Measurements from ENCODE around the gene PDCD2L. TPM values are rescaled to one million over a fixed set of nuclear protein-coding genes. Genes with fewer than 3 reads are reported as not detected.

PDCD2L gene
- total and polyA plus RNA-seq, 2 of the 8 experiments (the other 6 are each of a cell fraction or from before 2014, with no cell fraction given) = 51.5 to 78.1 TPM

- peaks cover 0 to 2% of the 10 kb centered on the region in 2 experiments for H4K20me1 ChIP-seq (replicated peaks in 1 of 2; ENCODE audit: control insufficient read depth in 1 of 2, insufficient read depth in 2 of 2, low read length in 2 of 2)
- no peak overlapping the region for H2BK12ac ChIP-seq (ENCODE audit: low read depth, low read length)
- H3K4me3 ChIP-seq (ENCODE audit: extremely low read depth in 1 of 4, insufficient read depth in 2 of 4, low read depth in 3 of 4, low read length in 4 of 4) = no peak overlapping the region
- H3K79me2 ChIP-seq (ENCODE audit: control insufficient read depth in 1 of 2, insufficient read depth in 2 of 2, low read length in 2 of 2) = no peaks in the 10 kb centered on the region
- no peak overlapping the region for H3K14ac ChIP-seq (ENCODE audit: insufficient read length)
- DNase-seq (ENCODE audit: low read depth in 1 of 2, low spot score in 2 of 2) = no peak
- no peak overlapping the region for H3K4me2 ChIP-seq (ENCODE audit: insufficient read depth in 1 of 2, low read depth in 2 of 2, low read length in 2 of 2)
- no peak overlapping the region for H3K18ac ChIP-seq (ENCODE audit: extremely low read depth, low read length)
- no peak overlapping the region for H4K91ac ChIP-seq (replicated peaks; ENCODE audit: insufficient read length, low read length)
- no peak overlapping the region for H3K23ac ChIP-seq (ENCODE audit: insufficient read length)
- peaks cover 0 to 2% (median under 1%) of the 10 kb centered on the region in 4 experiments; a peak in 1 of 7 replicates for H3K27me3 ChIP-seq (replicated peaks in 1 of 4; ENCODE audit: control insufficient read depth in 3 of 4, extremely low read depth in 1 of 4, insufficient read depth in 3 of 4, low read length in 3 of 4)
- peaks cover 0 to 2% of the 10 kb centered on the region in 2 experiments; a peak in 1 of 4 replicates for H3K9me3 ChIP-seq (ENCODE audit: insufficient read depth in 2 of 2, low read depth in 1 of 2, low read length in 1 of 2)
- H4K5ac ChIP-seq (ENCODE audit: insufficient read length, low read depth, low read length) = no peak overlapping the region
- POLR2A ChIA-PET (ENCODE audit: partially characterized antibody) = interaction anchor here (1.0 to 8.6 kb wide), 7 partner anchors 10 to 46 kb away, joined by 3 to 47 read pairs (median 4); partner anchors contain the start of gene UBA2
- H3K27ac ChIP-seq (ENCODE audit: low read depth, low read length) = no peak overlapping the region
- no peak overlapping the region for H2BK20ac ChIP-seq (ENCODE audit: low read length)
- H2BK15ac ChIP-seq (ENCODE audit: low read length) = no peak overlapping the region
- FAIRE-seq = no peak
- no peak overlapping the region for H3K4ac ChIP-seq (replicated peaks; ENCODE audit: insufficient read length, low read depth, low read length)
- H2AFZ ChIP-seq (ENCODE audit: low read length) = no peak overlapping the region
- no peak overlapping the region for H4K8ac ChIP-seq (ENCODE audit: extremely low read depth, insufficient read depth, low read length)
- H2BK5ac ChIP-seq (ENCODE audit: low read depth, low read length) = no peak overlapping the region
- no peaks in the 10 kb centered on the region for H3K79me1 ChIP-seq (ENCODE audit: low read depth, low read length)
- H3K56ac ChIP-seq (replicated peaks; ENCODE audit: insufficient read length, low read depth, low read length) = no peak overlapping the region
- peaks cover 9 to 29% (median 23%) of the 10 kb centered on the region in 4 experiments for H3K36me3 ChIP-seq (ENCODE audit: control insufficient read depth in 2 of 4, insufficient read depth in 4 of 4, low read length in 3 of 4)
- H3K4me1 ChIP-seq (replicated peaks in 1 of 4; ENCODE audit: control insufficient read depth in 3 of 4, insufficient read depth in 4 of 4, low read length in 3 of 4) = 0 out of 7 replicates have a peak, but pooled peaks cover 0 to 4% (median 0%) of the 10 kb centered on the region in 4 experiments
- H2AK5ac ChIP-seq (ENCODE audit: low read depth, low read length) = no peak overlapping the region
- CTCF ChIA-PET (ENCODE audit: partially characterized antibody) = interaction anchor here (2.6 kb wide), 1 partner anchor 26 kb away, joined by 8 read pairs; no protein-coding TSS in a partner anchor
- H2BK120ac ChIP-seq (replicated peaks; ENCODE audit: low read depth, low read length) = no peak overlapping the region
- H3K9ac ChIP-seq (replicated peaks in 1 of 4; ENCODE audit: extremely low read depth in 1 of 4, low read depth in 3 of 4, low read length in 3 of 4) = no peak overlapping the region
- 88% methylated on average over 4 of the region's 4 CpGs; no CpG with 5 or more reads in 1 of the 2 experiments for whole genome bisulfite sequencing, 2 experiments (ENCODE audit: extremely low coverage in 1 of 2, insufficient coverage in 1 of 2, insufficient read length in 1 of 2, insufficient replicate concordance in 2 of 2, low coverage in 1 of 2, low lambda C conversion rate in 2 of 2, missing lambda C conversion rate in 1 of 2)
- no peaks in the 10 kb centered on the region for H3K23me2 ChIP-seq (ENCODE audit: low read depth, low read length)
- no peak for TF ChIP-seq SP4 (IDR thresholded peaks at IDR 0.05; ENCODE audit: low read length)
- no peak for TF ChIP-seq YY1 (IDR thresholded peaks at IDR 0.05; ENCODE audit: low read depth, low read length)
- no peak for TF ChIP-seq SP2 (IDR thresholded peaks at IDR 0.05; ENCODE audit: low read length)
- no peak for TF ChIP-seq RAD21 (IDR thresholded peaks at IDR 0.05 in 1 of 2, conservative IDR thresholded peaks at IDR 0.05 in 1 of 2; ENCODE audit: low read depth in 2 of 2, low read length in 2 of 2)
- TF ChIP-seq SIN3A (conservative IDR thresholded peaks at IDR 0.05 in 1 of 2, IDR thresholded peaks at IDR 0.05 in 1 of 2; ENCODE audit: low read depth in 1 of 2, low read length in 2 of 2) = no peak
- TF ChIP-seq MAX (IDR thresholded peaks at IDR 0.05) = no peak
- TF ChIP-seq RBBP5 (IDR thresholded peaks at IDR 0.05; ENCODE audit: borderline replicate concordance, low read depth, low read length) = no peak
- no peak for TF ChIP-seq CBX5 (IDR thresholded peaks at IDR 0.05; ENCODE audit: low read depth, low read length)
- no peak for TF ChIP-seq SP1 (IDR thresholded peaks at IDR 0.05; ENCODE audit: low read depth, low read length)
- TF ChIP-seq GTF2F1 (IDR thresholded peaks at IDR 0.05; ENCODE audit: borderline replicate concordance, low read depth, low read length) = no peak
- TF ChIP-seq EP300 (IDR thresholded peaks at IDR 0.05; ENCODE audit: borderline replicate concordance in 1 of 2, low read depth in 2 of 2, low read length in 2 of 2) = no peak
- TF ChIP-seq ZNF274 (IDR thresholded peaks at IDR 0.05; ENCODE audit: borderline replicate concordance, extremely low read depth, low read length) = no peak
These were observed 70.2 kb downstream of the PDCD2L start for GRCh38 chr19:34474233-34474989.
